ENCODE data around the gene IFTAP.

- TF ChIP-seq CTCF (tag by site-specific recombination; IDR thresholded peaks at IDR 0.05) (no peak), ZNF530 (tag by site-specific recombination; IDR thresholded peaks at IDR 0.05; ENCODE audit: low read depth) (no peak), ZNF341 (tag by site-specific recombination; IDR thresholded peaks at IDR 0.05; ENCODE audit: low read depth) (no peak), ZNF777 (tag by site-specific recombination; IDR thresholded peaks at IDR 0.05; ENCODE audit: borderline replicate concordance) (no peak), KLF7 (tag by site-specific recombination; IDR thresholded peaks at IDR 0.05; ENCODE audit: borderline replicate concordance) (no peak), HOXA7 (CRISPR knock-in tag; IDR thresholded peaks at IDR 0.05; ENCODE audit: borderline replicate concordance) (no peak)
Observed at GRCh38 chr11:36688571-36689291, 94.4 kb downstream of the IFTAP start.
